ENCODE results near the gene SKP2.
"Not testable (repeated sequence)": the region's sequence is repeated elsewhere in the genome, so short reads cannot be mapped to it uniquely, and the experiment has no call there.

Gene SKP2

DNA sequence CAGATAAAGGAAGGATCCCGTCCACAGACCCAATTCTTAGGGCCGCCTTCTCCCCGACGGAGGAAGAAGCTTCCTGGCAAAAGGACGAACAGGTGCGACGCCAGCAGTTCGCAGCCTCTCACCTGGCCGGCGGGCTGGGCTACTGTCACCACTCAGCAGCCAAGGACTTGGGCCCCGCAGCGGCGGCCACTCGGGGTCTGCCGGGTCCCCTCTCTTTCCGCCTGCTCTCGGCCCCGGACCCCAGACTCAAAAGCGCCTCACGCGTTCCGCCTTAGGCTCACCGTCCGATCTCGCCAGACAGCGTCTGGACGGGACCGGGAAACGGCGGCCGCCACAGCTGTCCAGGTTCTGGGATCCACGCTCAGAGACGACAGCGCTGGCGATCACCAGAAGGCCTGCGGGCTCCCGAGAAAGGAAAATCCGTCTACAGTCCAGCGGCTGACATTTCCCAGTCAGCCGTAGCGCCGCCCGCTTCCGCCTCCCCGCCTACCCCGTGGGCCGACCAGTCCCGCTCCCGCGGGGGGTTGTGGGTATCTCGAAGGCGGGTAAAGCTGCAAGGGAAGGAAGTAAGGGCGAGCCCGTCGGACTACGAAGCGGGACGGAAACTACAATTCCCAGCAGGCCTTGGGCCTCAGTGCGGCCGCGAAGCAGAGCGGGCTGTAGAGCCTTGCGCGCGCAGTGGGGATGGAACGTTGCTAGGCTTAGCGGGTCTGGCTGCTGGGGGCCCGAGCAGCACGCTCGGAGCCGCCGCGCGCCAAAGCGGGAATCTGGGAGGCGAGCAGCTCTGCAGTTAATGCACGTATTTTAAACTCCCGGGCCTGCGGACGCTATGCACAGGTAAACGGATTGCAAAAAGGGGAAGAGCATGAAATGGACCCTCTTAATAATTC lies at the start of gene SKP2, which contains the start of gene LMBRD2:
TSS of gene SKP2 (plus strand) at position 678 of the 890 bp plus-strand sequence. CDS start at position 830, 152 bp downstream.
TSS of gene LMBRD2 (minus strand) at position 454 of the 890 bp plus-strand sequence. CDS start 8,538 bp downstream, outside the sequence.
- DNase-seq = peak; percentile 98

DNA sequence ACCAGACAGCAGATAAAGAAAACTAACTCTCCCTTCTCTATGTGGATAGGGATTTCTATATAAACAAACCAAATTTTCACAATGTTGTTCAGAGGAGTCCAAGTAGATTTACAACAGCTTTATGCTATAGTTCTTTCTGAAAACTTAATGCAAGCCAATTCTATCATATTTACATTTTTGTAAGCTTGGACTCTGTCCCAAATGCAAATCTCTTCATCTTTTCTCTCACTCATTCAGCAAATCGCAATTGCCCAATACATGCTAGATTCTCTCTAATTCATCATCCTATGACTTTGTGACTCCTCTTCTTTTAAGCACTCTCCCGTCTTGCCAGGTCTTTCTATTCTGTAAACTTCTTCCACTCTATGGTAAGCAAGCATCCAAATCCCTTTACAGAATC lies 46.1 kb upstream of the SKP2 start:
- no peak for DNase-seq

DNA sequence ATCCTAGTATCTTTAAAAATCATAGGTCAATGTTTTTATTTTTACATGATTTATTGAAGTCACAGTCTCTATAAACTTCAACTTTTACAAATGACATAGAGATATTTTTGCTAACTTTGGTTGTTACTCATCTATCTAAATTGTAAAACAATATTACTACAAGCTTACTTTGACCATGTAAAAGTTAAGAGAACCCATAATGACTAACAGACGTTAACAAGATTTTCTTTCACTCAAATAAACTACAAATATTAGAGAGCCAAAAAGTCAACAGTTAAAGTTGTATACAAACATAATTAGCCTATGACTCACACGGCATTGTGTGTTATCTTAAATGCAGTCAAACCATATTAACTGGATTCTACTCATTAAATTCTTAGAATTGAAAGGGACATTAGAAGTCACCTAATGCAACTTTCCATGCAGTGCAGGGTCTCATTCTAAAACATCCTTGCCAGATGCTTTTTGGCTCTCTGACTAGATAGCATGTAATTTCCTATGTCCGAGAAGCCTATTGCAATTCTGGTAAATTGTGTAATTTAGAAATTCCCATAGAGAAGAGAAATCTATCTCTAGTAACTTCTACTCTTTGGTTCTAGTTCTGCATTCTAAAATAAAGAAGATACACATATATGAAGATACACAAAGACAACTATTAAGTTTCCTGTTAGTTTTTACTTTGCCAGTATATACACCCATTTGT lies 43.0 kb upstream of the SKP2 start:
- DNase-seq = no peak

DNA sequence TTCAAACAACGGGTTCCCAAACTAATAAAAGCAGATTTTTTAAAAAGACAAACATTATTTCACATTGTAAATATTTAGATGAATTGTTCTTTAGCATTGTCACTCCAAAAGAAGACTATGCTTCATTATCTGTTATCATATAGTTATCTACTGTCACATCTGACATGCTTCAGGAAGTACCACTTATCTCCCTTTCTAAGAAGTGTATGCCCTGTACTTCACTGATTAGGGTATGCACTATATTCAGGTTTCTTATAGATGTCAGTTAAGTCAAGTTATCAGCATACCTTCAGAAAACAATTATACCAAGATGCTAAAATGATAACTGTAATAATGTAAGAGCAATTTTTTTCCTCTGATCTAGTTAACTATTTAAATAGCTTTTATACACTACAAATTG lies 40.7 kb upstream of the SKP2 start:
- no peak for DNase-seq

DNA sequence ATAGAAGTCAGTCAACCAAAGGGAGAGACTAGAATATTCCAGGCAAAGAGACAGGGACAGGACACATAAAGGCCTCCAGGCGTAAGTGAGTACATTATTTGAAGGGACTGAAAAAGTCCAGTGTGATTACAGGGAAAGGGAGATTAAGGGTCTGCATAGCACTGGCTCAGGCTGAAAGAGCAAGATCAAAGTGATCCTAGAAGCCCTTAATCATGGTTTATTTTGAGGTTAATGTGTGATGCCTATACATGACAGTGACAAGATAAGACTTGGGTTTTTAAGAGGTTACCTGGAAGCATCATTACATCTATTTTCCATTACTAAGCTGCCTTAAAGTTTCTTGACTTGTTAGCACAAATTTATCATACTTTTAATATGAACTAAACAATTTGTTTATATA lies 26.0 kb upstream of the SKP2 start:
- no peak for DNase-seq

DNA sequence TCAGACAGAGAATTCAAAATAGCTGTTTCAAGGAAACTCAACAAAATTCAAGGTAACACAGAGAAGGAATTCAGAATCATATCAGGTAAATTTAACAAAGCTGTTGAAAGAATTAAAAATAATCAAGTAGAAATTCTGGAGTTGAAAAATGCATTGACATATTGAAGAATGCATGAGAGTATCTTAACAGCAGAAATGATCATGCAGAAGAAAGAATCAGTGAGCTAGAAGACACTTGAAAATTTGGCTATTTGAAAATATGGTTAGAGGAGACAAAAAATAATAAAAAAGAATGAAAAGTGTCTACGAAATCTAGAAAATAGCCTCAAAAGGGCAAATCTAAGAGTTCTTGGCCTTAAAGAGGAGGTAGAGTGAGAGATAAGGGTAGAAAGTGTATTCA lies 23.1 kb upstream of the SKP2 start:
- DNase-seq = no peak

DNA sequence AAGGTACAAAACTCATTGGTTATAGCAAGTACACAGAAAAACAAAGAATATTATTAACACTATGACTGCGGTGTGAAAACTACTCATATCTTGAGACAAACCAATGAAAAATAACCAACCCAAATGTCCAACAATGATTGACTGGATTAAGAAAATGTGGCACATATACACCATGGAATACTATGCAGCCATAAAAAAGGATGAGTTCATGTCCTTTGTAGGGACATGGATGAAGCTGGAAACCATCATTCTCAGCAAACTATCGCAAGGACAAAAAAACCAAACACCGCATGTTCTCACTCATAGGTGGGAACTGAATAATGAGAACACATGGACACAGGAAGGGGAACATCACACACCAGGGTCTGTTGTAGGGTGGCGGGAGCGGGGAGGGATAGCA lies 22.2 kb upstream of the SKP2 start:
- not testable (repeated sequence) for DNase-seq

DNA sequence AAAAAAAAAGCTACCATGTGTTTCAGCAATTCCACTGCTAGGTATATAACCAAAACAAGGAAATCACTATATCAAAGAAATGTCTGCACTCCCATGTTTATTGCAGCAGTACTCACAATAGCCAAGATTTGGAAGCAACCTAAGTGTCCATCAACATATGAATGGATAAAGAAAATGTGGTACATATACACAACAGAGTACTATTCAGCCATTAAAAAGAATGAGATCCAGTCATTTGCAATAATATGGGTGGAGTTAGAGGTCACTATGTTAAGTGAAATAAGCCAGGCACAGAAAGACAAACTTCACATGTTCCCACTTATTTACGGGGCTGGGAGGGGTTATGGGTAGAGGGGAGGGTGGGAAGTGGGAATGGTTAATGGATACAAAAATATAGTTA lies 18.9 kb upstream of the SKP2 start:
- DNase-seq = not testable (repeated sequence)

DNA sequence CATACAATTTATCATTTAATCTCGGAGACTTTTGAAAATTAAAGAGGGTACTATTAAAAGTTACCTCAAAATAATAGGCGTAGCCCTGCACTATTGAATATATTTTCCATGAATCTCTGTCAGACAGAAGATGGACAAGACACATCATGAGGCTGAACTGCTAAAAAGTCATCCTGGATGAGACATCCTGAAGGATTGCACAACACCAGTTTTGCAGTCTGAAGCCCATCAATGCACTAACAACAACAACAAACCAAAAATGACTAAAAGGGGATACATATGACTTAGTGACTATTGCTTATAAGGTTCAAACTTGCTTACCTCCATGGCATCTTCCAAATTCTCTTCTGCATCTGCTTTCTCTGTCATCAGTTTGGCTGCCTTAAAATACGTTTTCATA lies 15.9 kb upstream of the SKP2 start:
- no peak for DNase-seq

DNA sequence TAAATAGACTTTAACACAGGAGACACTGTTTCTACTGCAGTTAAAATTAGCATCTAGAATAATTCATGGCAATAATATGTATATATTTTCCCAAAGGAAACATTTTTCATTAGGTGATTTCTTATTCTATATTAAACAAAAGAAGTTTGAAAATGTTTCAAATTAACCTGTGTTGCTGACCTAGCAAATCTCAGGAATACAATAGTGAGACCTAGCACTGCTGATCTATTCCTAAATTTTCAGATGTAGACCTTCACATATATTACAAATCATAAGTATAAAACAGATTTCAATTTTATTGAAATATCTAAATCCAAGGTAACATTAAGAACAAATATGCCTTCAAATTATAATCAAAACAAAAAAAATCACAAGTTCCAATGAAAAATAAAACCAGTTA lies 15.3 kb upstream of the SKP2 start:
- DNase-seq = no peak

DNA sequence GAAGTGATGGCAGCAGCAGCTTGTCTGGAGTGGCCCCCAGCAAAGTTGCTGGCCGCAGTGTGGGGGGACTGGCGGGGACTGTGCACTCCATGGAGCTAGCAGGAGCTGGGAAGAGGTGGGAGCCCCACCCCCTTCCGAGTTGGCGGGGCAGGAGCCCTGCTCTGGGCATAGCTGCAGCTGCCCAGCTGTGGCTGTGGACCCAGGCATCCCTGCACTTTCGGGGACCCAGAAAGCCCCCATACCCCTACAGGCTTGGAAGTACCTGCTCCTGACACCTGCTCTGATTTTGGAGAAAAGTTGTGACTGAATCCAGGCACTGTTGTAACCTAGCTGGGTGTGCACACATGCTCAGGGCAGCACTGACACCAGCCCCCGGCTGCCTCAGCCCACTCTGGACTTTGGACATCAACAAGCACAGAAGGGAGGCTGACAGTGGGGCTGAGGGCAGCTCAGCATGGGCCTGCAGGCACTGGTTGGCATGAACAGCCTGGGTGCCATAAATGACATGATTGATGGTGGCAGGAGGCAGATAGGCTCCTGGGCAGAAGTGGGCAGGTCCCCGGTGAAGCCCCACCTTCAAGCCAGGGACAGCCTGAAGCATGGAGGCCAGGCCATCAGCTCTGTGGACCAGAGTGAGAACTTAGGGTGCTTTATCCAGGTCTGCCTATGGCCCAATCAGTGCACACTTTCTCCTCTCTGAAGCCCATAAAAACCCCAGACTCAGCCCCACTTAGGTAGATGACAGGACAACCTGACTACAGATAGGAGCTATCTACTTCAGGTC lies 12.8 kb upstream of the SKP2 start:
- no peak for DNase-seq

DNA sequence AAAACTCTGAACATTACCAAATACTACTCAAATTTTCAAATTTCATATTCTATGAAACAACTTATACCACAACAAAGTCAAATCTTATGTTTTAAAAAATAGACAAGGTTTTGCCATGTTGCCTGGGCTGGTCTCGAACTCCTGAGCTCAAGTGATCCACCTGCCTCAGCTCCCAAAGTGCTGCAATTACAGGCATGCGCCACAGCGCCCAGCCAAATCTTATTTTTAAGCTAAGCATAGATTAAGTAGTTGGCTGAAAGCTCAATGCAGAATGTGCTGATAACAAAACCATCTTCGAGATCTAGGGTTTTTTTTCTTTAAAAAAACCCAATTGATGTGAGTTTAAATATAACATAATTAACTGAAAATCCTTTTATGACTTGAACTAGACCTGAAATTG lies 6.6 kb upstream of the SKP2 start:
- DNase-seq = no peak

DNA sequence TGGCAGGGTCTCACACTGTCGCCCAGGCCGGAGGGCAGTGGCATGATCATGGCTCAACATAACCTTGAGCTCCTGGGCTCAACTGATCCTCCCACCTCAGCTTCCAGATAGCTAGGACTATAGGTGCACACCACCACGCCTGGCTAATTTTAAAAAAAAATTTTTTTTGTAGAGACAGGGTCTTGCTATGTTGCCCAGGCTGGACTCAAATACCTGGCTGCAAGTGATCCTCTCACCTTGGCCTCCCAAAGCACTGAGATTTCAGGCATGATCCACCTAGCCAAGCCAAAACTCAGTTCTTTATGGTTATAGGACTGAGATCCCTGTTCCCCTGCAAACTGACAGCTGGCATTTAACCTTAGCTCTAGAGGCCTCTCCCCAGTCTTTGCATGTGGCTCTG lies 5.5 kb upstream of the SKP2 start:
- no peak for DNase-seq

DNA sequence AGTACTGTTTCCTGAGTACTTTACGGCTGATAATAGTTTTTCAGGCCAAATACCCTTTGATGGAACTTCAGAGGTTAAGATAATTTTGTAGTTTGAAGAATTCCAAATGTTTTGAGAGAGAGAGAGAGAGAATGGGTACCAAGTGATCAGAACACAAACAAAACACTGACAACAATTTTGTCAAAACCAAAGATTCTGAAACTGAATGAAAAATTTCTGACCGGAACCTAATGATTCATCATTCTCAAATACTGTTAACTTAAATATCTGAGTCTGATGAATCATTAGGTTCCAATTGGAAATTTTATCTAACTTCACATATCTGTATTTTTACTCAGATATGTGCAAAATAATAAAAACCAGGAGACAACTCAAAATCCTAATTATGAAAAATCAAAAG lies 4.2 kb upstream of the SKP2 start:
- DNase-seq = peak; percentile 3

DNA sequence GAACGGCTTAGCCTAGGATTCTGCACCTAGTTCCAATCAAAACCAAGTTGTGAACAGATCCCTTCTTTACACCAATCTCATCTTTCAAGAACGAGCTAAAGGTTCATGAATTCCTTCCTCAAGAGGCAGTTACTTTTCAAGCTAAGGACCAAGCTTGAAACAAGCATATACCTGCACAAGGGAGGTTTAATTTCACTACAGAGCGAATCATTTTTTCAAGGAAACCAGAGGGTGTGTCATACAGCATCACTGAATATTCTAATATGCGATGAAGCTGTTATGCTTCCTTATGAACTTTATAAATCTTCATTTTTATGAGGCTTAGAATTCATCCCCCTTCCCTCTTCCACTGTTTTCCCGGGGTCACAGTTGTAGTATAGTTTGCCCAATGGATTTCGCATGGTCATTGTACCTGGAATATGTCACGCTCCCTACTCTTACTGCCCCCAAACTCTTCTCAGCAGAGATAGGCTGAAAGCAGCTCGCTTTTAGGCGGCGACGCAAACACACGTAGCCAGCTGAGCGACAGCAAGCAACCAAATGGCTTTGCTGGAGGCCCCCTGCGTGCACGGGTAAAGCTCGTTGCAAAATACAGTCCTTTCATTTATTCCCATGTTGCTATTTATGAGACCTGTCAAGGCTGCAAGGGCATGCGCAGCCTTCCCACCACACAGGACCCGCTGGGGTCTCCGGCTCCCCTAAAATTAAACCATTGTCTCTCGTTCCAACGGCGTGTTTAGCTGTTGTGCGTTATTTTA lies 1.1 kb upstream of the SKP2 start:
- DNase-seq = peak; percentile 45

DNA sequence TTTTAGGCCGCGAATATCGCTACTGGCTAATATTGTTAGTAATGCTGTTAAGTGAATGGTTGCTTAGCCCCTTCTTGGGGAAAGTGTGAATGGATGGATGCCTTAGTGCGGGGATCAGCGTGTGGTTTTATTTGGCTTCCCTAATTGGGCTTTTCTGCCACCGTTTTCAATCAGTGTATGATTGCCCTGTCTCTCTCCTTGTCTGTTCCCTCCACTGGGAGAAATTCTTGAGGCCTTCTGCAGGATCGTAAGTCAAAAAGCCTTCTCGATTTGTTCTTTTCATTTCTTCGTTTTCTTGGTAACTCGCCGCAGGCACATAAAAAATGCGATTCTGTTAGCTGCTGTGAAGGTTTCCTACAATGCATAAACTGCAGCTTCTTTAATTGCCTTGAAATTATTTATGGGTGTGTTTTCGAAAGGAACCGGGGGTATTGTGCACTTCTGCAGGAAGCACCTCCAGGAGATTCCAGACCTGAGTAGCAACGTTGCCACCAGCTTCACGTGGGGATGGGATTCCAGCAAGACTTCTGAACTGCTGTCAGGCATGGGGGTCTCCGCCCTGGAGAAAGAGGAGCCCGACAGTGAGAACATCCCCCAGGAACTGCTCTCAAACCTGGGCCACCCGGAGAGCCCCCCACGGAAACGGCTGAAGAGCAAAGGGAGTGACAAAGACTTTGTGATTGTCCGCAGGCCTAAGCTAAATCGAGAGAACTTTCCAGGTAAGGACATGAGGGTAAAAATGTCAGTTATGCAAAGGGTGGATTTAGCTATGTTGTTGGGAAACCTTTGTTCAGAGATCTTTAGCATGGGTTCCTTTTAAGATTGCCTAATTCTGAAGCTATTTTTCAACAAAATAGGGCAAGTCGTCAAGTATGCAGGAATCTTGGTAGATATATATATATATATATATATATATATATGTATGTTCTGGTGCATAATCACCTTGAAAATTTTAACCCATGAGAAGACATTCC lies 700 bp downstream of the SKP2 start:
- DNase-seq = peak; percentile 38

DNA sequence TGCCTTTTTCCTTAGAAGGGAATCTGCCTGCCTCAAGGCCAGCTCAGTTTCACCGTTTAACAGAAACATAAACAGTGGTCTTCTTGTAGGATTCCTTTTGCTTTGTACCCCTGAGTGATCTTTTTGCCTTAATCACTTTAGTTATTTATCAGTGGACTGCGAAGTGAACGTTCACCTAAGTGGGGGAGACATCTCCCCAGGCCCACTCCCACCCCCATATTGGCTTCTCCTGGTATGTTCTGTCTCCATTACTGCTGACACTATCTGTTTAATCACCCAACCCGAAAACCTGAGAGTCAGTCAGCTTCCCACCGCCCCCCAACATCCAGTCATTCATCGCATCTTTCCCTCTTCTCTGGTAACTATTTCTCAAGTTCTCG lies 1.4 kb downstream of the SKP2 start:
- no peak for DNase-seq

DNA sequence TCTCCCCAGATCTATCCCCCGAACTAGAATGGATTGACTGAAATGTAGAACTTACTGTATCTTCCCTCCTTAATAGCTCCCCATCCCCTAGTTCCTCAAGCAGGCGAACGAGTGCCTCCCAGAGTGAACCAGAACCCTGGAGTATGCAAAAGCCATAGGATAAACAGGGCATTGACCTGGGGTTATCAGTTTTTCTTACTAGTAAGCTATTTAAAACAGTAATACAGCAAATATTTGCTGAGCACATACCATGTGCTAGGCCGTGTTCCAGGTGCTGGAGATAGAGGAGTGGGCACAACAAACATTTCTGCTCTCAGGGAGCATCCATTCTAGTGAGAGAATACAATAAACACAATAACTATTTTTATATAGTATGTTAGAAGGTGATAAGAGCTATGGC lies 1.8 kb downstream of the SKP2 start:
- DNase-seq = no peak

DNA sequence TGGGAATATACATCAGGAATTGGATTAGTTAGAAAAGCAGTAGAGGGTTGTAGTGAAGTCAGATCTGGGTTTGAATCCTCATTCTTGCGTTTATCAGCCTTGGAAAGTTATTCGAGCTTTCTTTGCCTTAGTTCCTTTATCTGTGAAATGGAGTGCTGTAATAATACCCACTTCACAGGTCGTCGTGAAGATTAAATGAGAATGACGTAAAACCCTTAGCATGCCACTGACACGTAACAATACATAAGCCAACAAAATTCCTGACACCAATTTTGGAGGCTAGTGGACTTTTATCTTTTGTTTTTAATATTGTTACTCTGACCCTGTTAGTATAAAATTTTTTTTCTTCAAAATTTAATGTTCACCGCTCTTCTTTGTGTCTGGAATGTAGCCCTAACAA lies 3.4 kb downstream of the SKP2 start:
- no peak for DNase-seq

DNA sequence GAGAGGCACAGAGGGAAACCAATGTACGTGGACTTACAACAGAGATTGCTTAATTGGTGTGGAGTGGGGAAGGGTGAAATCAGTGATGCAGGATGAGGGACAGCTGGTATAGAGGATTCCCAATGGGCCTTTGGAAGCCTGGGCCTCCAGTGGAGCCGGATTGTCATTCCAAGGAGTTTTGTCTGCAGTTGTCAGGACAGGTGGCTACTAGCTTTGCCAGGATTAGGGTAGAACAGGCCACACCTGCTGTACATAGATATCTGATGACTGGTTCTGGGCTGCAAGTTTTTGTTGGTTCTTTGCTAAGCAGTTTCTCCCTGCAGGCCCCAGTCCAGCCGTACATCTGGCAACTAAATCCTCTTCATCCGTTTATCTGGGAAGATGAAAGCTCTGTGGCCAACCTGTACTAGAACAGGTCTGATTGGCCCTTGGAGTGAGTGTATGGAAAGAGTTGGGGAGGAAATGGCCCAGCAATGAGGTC lies 4.2 kb downstream of the SKP2 start:
- peak; percentile 72 for DNase-seq

DNA sequence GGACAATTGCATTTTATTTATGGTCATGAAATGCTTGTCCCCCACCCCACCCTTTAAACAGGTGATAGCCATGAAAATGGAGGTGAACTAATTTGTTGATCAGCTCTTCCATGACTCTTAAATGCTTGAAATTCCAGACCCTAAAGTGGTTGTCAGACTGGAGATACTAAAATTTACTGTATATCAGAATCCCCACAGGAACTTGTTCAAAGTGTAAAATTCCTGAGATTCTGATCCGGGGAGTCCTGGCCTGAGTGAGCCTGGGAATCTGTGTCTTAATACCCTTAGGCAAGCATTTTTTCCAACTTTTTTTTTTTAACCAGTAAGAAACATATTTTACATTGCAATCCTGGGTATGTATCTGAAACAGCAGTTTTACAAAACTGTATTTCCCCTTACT lies 4.7 kb downstream of the SKP2 start:
- peak; percentile 93 for DNase-seq

All from fibroblast of skin of right biceps (primary cell).